OCI-LY1 (cell line): ENCODE results near the gene ARHGAP24.

Experiments used
- H2AFZ ChIP-seq: fragments of 200-600 bp; sonication (generic), shearing (Covaris generic); 2 replicates; pipeline ENCODE4 v1.6.0; 2014; ENCODE audit warnings: antibody characterized with exemption, mild to moderate bottlenecking, low read length
- H3F3A ChIP-seq: fragments of 200-600 bp; sonication (generic), shearing (Covaris generic); 2 replicates; pipeline ENCODE4 v1.6.0; 2014; ENCODE audit warnings: mild to moderate bottlenecking, antibody characterized with exemption, low read length, moderate library complexity; ENCODE audit not compliant: insufficient read depth
- H3K27ac ChIP-seq: fragments of 200-600 bp; sonication (generic); 2 replicates; pipeline ENCODE4 v1.5.1; 2014; ENCODE audit warnings: low read length, mixed run types, mild to moderate bottlenecking, low read depth; ENCODE audit not compliant: poor library complexity, severe bottlenecking
- H3K27me3 ChIP-seq: fragments of 200-600 bp; sonication (generic); 2 replicates; pipeline ENCODE4 v1.6.0; 2014; ENCODE audit warnings: antibody characterized with exemption, mild to moderate bottlenecking, low read length, moderate library complexity; ENCODE audit not compliant: insufficient read depth
- H3K36me3 ChIP-seq: fragments of 200-600 bp; sonication (generic); 2 replicates; pipeline ENCODE4 v1.6.1; 2014; ENCODE audit warnings: mild to moderate bottlenecking, antibody characterized with exemption, low read length, moderate library complexity, mixed read lengths; ENCODE audit not compliant: insufficient read depth
- H3K4me1 ChIP-seq: fragments of 200-600 bp; sonication (generic); 2 replicates; pipeline ENCODE4 v1.5.1; 2014; ENCODE audit warnings: mild to moderate bottlenecking, low read length, moderate library complexity; ENCODE audit not compliant: insufficient read depth, severe bottlenecking
- H3K4me2 ChIP-seq: fragments of 200-600 bp; sonication (generic), shearing (Covaris generic); 2 replicates; pipeline ENCODE4 v1.6.1; 2014; ENCODE audit warnings: low read length
- H3K4me3 ChIP-seq: fragments of 200-600 bp; sonication (generic); 2 replicates; pipeline ENCODE4 v1.5.1; 2014; ENCODE audit warnings: low read length, low read depth, mild to moderate bottlenecking, mixed read lengths; ENCODE audit not compliant: poor library complexity, severe bottlenecking
- H3K79me2 ChIP-seq: fragments of 200-600 bp; shearing (Covaris generic); 2 replicates; pipeline ENCODE4 v1.6.1; 2016; ENCODE audit warnings: mixed run types, low read length, mixed read lengths; ENCODE audit not compliant: insufficient read depth
- H3K9ac ChIP-seq: fragments of 200-600 bp; sonication (generic), shearing (Covaris generic); 2 replicates; pipeline ENCODE4 v1.6.1; 2014; ENCODE audit warnings: mild to moderate bottlenecking, low read length, mixed read lengths
- H3K9me2 ChIP-seq: fragments of 200-600 bp; sonication (generic), shearing (Covaris generic); 2 replicates; pipeline ENCODE4 v1.6.1; 2014; ENCODE audit warnings: low read depth, mild to moderate bottlenecking, low read length, mixed read lengths
- H3K9me3 ChIP-seq: fragments of 200-600 bp; shearing (Covaris generic); 2 replicates; pipeline ENCODE4 v1.6.1; 2014; ENCODE audit warnings: low read length, mixed read lengths
- H4K20me1 ChIP-seq: fragments of 200-600 bp; sonication (generic), shearing (Covaris generic); 2 replicates; pipeline ENCODE4 v1.6.0; 2016; ENCODE audit warnings: mild to moderate bottlenecking, low read length; ENCODE audit not compliant: insufficient read depth
- CTCF ChIP-seq: fragments of 200-600 bp; sonication (generic), shearing (Covaris generic); IDR thresholded peaks from 2 replicates; pipeline ENCODE4 v1.5.1; 2017; ENCODE audit warnings: mild to moderate bottlenecking, antibody characterized with exemption, low read length, moderate library complexity, mixed read lengths
- EZH2 ChIP-seq: fragments of 200-600 bp; sonication (generic), shearing (Covaris generic); IDR thresholded peaks from 2 replicates; pipeline ENCODE4 v1.8.0; 2017; ENCODE audit warnings: borderline replicate concordance, mixed run types, mild to moderate bottlenecking, antibody characterized with exemption, low read length, moderate library complexity, mixed read lengths

Gene ARHGAP24

GRCh38 chr4:85967872-85968271 lies 492.9 kb downstream of the ARHGAP24 start:
- Histone ChIP-seq H3K4me1 (peaks cover 34% of the 10 kb centered on the region), H4K20me1 (no peaks in the 10 kb centered on the region), H3F3A (no peaks in the 10 kb centered on the region), H3K27ac (peak overlapping the region; percentile 73), H3K4me3 (no peak overlapping the region), H3K9me3 (no peaks in the 10 kb centered on the region), H3K79me2 (no peaks in the 10 kb centered on the region), H3K9me2 (no peaks in the 10 kb centered on the region), H2AFZ (no peak overlapping the region), H3K27me3 (no peaks in the 10 kb centered on the region), H3K9ac (peak overlapping the region; percentile 29; the same call in 1 of the 2 replicates), H3K4me2 (peak overlapping the region; percentile 34), H3K36me3 (peaks cover 20% of the 10 kb centered on the region)
- no peak for TF ChIP-seq CTCF
- no peak for TF ChIP-seq EZH2

- peak overlapping the region; percentile 34; the same call in 1 of the 2 replicates for H3K4me2 ChIP-seq
- no peaks in the 10 kb centered on the region for H3F3A ChIP-seq
- no peaks in the 10 kb centered on the region for H3K79me2 ChIP-seq
- H3K4me1 ChIP-seq = peaks cover 34% of the 10 kb centered on the region
- no peaks in the 10 kb centered on the region for H3K9me3 ChIP-seq
- H3K27me3 ChIP-seq = no peaks in the 10 kb centered on the region
- no peaks in the 10 kb centered on the region for H4K20me1 ChIP-seq
- no peaks in the 10 kb centered on the region for H3K9me2 ChIP-seq
- peaks cover 28% of the 10 kb centered on the region for H3K36me3 ChIP-seq
- no peak for TF ChIP-seq EZH2
- TF ChIP-seq CTCF = peak; percentile 63
- no peak overlapping the region for H2AFZ ChIP-seq
- H3K4me3 ChIP-seq = no peak overlapping the region
- H3K9ac ChIP-seq = peak overlapping the region; percentile 29; the same call in 1 of the 2 replicates
- H3K27ac ChIP-seq = peak overlapping the region; percentile 73
Measured at GRCh38 chr4:85968945-85969819, 494.2 kb downstream of the ARHGAP24 start.

GRCh38 chr4:85970535-85970934 lies 495.6 kb downstream of the ARHGAP24 start:
- H3K9ac ChIP-seq = no peak overlapping the region
- no peaks in the 10 kb centered on the region for H3K27me3 ChIP-seq
- peaks cover 34% of the 10 kb centered on the region for H3K4me1 ChIP-seq
- TF ChIP-seq EZH2 (no peak), CTCF (no peak)
- no peak overlapping the region for H3K4me2 ChIP-seq
- no peaks in the 10 kb centered on the region for H3F3A ChIP-seq
- no peak overlapping the region for H3K4me3 ChIP-seq
- H3K9me3 ChIP-seq = no peaks in the 10 kb centered on the region
- peaks cover 39% of the 10 kb centered on the region for H3K36me3 ChIP-seq
- H2AFZ ChIP-seq = no peak overlapping the region
- no peak overlapping the region for H3K27ac ChIP-seq
- no peaks in the 10 kb centered on the region for H3K9me2 ChIP-seq
- H4K20me1 ChIP-seq = no peaks in the 10 kb centered on the region
- no peaks in the 10 kb centered on the region for H3K79me2 ChIP-seq
